SK-N-MC (cell line): ENCODE measurements around the gene EZH1.

Source experiments
- EZH2 ChIP-seq: fragments of 200-600 bp; sonication (generic); IDR thresholded peaks from one replicate; pipeline ENCODE4 v1.6.1; 2017; ENCODE audit warnings: antibody characterized with exemption
- POLR2AphosphoS5 ChIP-seq: IDR thresholded peaks from 2 replicates; pipeline ENCODE4 v1.6.1; 2012; ENCODE audit warnings: mild to moderate bottlenecking, low read depth, low read length, borderline replicate concordance

GRCh38 chr17:42676424-42677011 lies 68.3 kb downstream of the EZH1 start, which contains the start of gene PLEKHH3:
- TF ChIP-seq EZH2 (no peak), POLR2AphosphoS5 (peak; percentile 48; the same call in 1 of the 2 replicates)
